ENCODE results near the gene C9orf152. TPM values are rescaled to one million over a fixed set of nuclear protein-coding genes. Genes with fewer than 3 reads are reported as not detected.

Gene C9orf152
- total and polyA plus RNA-seq, 2 of the 13 experiments (the other 11 are each of a cell fraction or from before 2014, with no cell fraction given): 0.24 to 0.48 TPM

DNA sequence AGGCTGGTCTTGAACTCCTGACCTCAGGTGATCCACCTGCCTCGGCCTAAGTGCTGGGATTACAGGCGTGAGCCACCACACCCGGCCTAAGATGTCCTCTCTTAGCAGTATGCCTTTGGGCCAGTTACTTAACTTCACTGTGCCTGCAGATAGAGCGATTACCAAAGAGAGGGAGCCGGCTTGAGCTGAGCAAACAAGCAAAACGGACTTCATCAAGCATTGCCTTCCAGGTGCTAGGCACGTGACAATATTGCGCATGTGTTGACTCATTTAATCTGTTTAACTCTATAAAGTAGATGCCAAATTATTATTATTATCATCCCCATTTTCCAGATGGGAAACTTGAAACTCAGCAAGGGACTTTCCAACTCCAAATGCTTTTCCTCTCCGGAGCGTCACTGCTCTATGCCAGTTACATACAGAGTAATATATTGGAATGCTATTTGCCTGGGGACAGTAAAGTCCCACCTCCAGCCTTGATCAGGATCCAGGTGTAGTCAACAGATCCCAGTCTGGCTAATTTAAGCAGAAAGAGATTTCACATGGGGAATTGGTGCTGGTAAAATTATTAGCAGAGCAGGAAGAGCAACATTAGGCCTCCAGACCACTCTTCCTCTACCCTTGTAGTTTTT, 5.6 kb upstream of the C9orf152 start (continued):
- TF ChIP-seq, protein P1, sequence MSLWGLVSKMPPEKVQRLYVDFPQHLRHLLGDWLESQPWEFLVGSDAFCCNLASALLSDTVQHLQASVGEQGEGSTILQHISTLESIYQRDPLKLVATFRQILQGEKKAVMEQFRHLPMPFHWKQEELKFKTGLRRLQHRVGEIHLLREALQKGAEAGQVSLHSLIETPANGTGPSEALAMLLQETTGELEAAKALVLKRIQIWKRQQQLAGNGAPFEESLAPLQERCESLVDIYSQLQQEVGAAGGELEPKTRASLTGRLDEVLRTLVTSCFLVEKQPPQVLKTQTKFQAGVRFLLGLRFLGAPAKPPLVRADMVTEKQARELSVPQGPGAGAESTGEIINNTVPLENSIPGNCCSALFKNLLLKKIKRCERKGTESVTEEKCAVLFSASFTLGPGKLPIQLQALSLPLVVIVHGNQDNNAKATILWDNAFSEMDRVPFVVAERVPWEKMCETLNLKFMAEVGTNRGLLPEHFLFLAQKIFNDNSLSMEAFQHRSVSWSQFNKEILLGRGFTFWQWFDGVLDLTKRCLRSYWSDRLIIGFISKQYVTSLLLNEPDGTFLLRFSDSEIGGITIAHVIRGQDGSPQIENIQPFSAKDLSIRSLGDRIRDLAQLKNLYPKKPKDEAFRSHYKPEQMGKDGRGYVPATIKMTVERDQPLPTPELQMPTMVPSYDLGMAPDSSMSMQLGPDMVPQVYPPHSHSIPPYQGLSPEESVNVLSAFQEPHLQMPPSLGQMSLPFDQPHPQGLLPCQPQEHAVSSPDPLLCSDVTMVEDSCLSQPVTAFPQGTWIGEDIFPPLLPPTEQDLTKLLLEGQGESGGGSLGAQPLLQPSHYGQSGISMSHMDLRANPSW (CRISPR knock-in tag; IDR thresholded peaks at IDR 0.05; ENCODE audit: borderline replicate concordance): no peak
- TF ChIP-seq RARG (CRISPR knock-in tag; IDR thresholded peaks at IDR 0.05; ENCODE audit: low read depth) (no peak), ZNF569 (CRISPR knock-in tag; IDR thresholded peaks at IDR 0.05; ENCODE audit: borderline replicate concordance) (no peak), REXO4 (CRISPR knock-in tag; IDR thresholded peaks at IDR 0.05; ENCODE audit: borderline replicate concordance) (no peak), ZSCAN31 (CRISPR knock-in tag; IDR thresholded peaks at IDR 0.05; ENCODE audit: low read depth) (no peak), POGZ (CRISPR knock-in tag; IDR thresholded peaks at IDR 0.05) (no peak), FOXJ3 (CRISPR knock-in tag; IDR thresholded peaks at IDR 0.05; ENCODE audit: borderline replicate concordance) (no peak), HNF4A (CRISPR knock-in tag; IDR thresholded peaks at IDR 0.05) (no peak), AGO1 (IDR thresholded peaks at IDR 0.05; ENCODE audit: low read depth, low read length, poor library complexity, severe bottlenecking) (no peak), TAF15 (IDR thresholded peaks at IDR 0.05; ENCODE audit: low read depth, low read length, poor library complexity, severe bottlenecking) (no peak), ZNF33B (CRISPR knock-in tag; IDR thresholded peaks at IDR 0.05) (no peak), JUN (CRISPR knock-in tag; IDR thresholded peaks at IDR 0.05) (no peak), ZNF772 (CRISPR knock-in tag; IDR thresholded peaks at IDR 0.05) (no peak)
- TF ChIP-seq, protein P2, sequence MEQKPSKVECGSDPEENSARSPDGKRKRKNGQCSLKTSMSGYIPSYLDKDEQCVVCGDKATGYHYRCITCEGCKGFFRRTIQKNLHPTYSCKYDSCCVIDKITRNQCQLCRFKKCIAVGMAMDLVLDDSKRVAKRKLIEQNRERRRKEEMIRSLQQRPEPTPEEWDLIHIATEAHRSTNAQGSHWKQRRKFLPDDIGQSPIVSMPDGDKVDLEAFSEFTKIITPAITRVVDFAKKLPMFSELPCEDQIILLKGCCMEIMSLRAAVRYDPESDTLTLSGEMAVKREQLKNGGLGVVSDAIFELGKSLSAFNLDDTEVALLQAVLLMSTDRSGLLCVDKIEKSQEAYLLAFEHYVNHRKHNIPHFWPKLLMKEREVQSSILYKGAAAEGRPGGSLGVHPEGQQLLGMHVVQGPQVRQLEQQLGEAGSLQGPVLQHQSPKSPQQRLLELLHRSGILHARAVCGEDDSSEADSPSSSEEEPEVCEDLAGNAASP (CRISPR knock-in tag; IDR thresholded peaks at IDR 0.05; ENCODE audit: borderline replicate concordance): no peak
- TF ChIP-seq, protein P3, sequence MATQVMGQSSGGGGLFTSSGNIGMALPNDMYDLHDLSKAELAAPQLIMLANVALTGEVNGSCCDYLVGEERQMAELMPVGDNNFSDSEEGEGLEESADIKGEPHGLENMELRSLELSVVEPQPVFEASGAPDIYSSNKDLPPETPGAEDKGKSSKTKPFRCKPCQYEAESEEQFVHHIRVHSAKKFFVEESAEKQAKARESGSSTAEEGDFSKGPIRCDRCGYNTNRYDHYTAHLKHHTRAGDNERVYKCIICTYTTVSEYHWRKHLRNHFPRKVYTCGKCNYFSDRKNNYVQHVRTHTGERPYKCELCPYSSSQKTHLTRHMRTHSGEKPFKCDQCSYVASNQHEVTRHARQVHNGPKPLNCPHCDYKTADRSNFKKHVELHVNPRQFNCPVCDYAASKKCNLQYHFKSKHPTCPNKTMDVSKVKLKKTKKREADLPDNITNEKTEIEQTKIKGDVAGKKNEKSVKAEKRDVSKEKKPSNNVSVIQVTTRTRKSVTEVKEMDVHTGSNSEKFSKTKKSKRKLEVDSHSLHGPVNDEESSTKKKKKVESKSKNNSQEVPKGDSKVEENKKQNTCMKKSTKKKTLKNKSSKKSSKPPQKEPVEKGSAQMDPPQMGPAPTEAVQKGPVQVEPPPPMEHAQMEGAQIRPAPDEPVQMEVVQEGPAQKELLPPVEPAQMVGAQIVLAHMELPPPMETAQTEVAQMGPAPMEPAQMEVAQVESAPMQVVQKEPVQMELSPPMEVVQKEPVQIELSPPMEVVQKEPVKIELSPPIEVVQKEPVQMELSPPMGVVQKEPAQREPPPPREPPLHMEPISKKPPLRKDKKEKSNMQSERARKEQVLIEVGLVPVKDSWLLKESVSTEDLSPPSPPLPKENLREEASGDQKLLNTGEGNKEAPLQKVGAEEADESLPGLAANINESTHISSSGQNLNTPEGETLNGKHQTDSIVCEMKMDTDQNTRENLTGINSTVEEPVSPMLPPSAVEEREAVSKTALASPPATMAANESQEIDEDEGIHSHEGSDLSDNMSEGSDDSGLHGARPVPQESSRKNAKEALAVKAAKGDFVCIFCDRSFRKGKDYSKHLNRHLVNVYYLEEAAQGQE (IDR thresholded peaks at IDR 0.05; ENCODE audit: borderline replicate concordance in 1 of 2, low read depth in 1 of 2, low read length in 2 of 2): no peak
- TF ChIP-seq, protein P4, sequence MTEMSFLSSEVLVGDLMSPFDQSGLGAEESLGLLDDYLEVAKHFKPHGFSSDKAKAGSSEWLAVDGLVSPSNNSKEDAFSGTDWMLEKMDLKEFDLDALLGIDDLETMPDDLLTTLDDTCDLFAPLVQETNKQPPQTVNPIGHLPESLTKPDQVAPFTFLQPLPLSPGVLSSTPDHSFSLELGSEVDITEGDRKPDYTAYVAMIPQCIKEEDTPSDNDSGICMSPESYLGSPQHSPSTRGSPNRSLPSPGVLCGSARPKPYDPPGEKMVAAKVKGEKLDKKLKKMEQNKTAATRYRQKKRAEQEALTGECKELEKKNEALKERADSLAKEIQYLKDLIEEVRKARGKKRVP (CRISPR knock-in tag; IDR thresholded peaks at IDR 0.05): peak in 1 of 2 experiments; percentile 56; a peak in 1 of 4 replicates
- TF ChIP-seq, protein P5, sequence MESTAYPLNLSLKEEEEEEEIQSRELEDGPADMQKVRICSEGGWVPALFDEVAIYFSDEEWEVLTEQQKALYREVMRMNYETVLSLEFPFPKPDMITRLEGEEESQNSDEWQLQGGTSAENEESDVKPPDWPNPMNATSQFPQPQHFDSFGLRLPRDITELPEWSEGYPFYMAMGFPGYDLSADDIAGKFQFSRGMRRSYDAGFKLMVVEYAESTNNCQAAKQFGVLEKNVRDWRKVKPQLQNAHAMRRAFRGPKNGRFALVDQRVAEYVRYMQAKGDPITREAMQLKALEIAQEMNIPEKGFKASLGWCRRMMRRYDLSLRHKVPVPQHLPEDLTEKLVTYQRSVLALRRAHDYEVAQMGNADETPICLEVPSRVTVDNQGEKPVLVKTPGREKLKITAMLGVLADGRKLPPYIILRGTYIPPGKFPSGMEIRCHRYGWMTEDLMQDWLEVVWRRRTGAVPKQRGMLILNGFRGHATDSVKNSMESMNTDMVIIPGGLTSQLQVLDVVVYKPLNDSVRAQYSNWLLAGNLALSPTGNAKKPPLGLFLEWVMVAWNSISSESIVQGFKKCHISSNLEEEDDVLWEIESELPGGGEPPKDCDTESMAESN (CRISPR knock-in tag; conservative IDR thresholded peaks at IDR 0.05): no peak

Measured in HepG2 (cell line).